T-helper 1 cell treated with Interleukin-12 subunit alpha and Interleukin-12 subunit beta and Interleukin-4 antibody, amounts not matched to agents 30 μg/mL and 1 μg/mL, for 36 hours (primary cell): Measurements from ENCODE around the gene PLA2G4E.

ENCODE experiments used
- H3K27ac Mint-ChIP-seq: one replicate; pipeline ENCODE4 v1.8.0; 2021; ENCODE audit warnings: mild to moderate bottlenecking, mixed read lengths
- H3K27me3 Mint-ChIP-seq: one replicate; pipeline ENCODE4 v1.8.0; 2021; ENCODE audit warnings: low read depth, mixed read lengths
- H3K36me3 Mint-ChIP-seq: one replicate; pipeline ENCODE4 v1.8.0; 2021; ENCODE audit warnings: low read depth, mixed read lengths
- H3K4me1 Mint-ChIP-seq: one replicate; pipeline ENCODE4 v1.8.0; 2021; ENCODE audit warnings: low read depth, mixed read lengths
- H3K4me3 Mint-ChIP-seq: one replicate; pipeline ENCODE4 v1.8.0; 2021; ENCODE audit warnings: mild to moderate bottlenecking, moderate library complexity, mixed read lengths
- H3K9me3 Mint-ChIP-seq: one replicate; pipeline ENCODE4 v1.8.0; 2021; ENCODE audit warnings: mixed read lengths

The PLA2G4E gene

DNA sequence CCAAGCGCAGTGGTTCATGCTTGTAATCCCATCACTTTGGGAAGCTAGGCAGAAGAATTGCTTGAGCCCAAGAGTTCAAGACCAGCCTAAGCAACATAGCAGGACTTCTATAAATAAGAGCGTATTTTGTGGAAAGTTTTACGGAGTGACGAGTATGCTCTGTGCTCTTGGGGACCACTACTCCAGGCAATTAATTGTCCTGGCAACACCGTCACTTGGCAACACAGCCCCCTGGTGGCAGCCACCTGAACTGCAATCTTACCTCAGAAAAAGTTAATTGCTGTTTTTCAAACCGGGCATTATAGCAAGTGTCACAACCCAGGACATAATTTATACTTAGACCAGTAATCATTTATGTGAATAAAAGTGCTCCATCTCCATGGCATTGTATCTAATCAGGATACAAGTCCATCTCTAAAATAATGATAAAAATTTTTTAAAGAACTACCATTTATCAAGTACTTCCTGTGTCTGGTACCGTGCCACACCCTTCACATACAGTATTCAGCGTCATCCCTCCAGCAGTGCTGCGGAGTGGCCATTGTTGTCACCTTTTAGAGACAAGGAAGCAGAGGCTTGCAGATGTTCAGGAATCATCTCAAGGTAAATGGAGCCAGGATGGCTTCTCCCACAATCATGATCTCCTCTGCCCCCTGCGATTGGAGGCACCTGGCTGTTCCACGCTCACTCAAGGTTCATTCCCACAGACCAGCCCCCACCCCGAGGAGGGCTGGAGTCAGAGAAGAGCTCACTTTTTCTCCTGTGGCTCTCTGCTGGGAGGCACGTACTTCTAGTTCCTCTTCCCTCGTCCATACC lies 39.0 kb upstream of the PLA2G4E start:
- Mint-ChIP-seq H3K27ac (no peak overlapping the region), H3K4me1 (peaks cover 11% of the 10 kb centered on the region), H3K36me3 (no peaks in the 10 kb centered on the region), H3K9me3 (no peaks in the 10 kb centered on the region), H3K4me3 (no peak overlapping the region), H3K27me3 (peaks cover 45% of the 10 kb centered on the region)

DNA sequence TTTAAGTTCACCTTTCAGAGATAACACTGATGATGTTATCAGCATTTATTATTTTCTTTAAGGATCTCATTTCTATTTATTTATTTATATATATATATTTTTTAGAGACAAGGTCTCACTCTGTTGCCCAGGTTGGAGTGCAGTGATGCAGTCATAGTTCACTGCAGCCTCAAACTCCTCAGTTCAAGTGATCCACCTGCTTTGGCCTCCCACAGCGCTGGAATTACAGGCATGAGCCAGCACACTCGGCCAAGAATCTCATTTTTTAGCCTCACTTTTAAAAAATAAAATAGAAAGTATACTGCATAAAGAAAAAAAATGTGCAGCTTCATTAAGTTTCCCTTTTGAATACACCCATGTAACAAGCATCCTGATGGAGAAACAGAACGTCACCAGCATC lies 37.9 kb upstream of the PLA2G4E start:
- Mint-ChIP-seq H3K27me3 (peaks cover 46% of the 10 kb centered on the region), H3K27ac (no peak overlapping the region), H3K4me3 (no peak overlapping the region), H3K36me3 (no peaks in the 10 kb centered on the region), H3K9me3 (no peaks in the 10 kb centered on the region), H3K4me1 (peaks cover 11% of the 10 kb centered on the region)

DNA sequence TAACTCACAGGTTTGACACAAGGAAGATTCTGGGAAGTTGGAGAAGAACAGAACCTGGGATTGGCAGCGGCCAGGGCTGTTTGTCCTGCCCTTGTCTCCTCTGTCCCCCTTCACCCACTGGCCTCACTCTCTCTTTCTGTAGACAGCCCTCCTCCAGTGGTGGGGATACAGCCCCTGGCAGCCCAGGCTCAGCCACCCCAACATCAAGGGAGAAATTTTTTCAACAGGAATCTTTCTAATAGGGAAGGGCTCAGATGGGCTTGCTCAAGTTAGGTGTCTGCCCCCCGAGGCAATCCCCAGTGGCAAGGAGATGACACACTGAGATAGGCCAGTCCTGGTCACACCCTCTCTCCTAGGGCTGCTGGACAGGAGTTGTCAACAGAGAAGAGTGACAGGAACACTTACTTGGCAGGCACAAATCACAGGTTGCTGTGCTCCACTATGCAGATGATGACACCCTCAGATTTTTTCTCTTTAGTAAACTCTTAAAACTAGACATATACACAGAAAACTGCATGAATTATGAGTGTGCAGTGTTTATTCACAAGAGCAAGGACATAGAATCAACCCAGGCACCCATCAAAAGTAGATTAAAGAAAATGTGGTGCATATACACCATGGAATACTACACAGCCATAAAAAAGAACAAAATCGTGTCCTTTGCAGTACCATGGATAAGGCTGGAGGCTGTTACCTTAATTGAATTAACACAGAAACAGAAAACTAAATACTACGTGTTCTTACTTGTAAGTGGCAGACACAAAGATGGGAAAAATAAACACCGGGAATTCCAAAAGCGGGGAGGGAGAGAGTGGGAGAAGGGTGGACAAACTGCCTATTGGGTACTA lies 37.2 kb upstream of the PLA2G4E start:
- H3K9me3 Mint-ChIP-seq, result no peaks in the 10 kb centered on the region
- no peak overlapping the region for H3K4me3 Mint-ChIP-seq
- no peaks in the 10 kb centered on the region for H3K36me3 Mint-ChIP-seq
- H3K27me3 Mint-ChIP-seq, result peaks cover 44% of the 10 kb centered on the region
- H3K4me1 Mint-ChIP-seq, result peaks cover 11% of the 10 kb centered on the region
- no peak overlapping the region for H3K27ac Mint-ChIP-seq

DNA sequence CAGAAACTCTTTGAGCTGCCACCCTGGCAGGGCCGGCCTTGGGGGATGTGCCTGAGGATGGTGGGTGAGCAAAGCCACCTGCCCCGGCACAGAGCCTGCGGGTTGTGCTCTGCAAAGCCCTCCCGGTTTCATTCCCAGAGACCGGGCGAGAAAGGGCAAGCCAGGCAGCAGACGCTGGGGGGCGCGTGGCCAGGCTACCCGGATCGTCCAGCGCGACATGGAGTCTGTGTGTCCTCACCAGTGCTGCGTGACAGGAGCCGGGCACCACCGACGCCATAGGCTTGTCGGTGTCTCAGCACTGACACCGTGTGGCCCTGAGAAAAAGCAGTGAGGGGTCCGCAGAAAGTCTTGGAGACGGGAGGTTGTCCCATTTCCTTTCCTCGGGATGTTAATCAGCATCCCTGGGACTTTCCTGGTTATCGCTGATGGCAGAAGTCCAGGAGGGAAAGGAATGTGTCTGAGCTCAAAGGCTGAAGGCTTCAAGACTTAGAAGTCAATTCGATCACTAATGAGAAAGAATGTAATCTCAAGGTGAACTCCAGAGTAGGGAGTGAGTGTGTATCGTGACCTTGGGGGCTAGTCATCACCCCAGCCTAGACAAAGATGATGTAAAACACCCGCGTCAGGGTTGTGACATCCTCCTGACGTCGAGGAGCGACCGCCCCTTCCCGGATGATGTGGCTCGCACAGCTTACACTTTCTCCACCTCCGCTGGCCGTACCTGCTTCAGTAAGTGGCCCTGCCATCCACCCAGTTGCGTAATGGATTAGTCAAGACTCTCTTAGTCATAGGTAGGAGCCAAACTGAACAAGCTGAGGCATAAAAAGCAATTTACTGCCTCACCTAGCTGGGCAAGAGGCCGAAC lies 36.3 kb upstream of the PLA2G4E start:
- no peaks in the 10 kb centered on the region for H3K36me3 Mint-ChIP-seq
- peaks cover 44% of the 10 kb centered on the region for H3K27me3 Mint-ChIP-seq
- H3K4me3 Mint-ChIP-seq, result peak overlapping the region; percentile 18
- H3K27ac Mint-ChIP-seq, result no peak overlapping the region
- H3K9me3 Mint-ChIP-seq, result no peaks in the 10 kb centered on the region
- H3K4me1 Mint-ChIP-seq, result peaks cover 11% of the 10 kb centered on the region

DNA sequence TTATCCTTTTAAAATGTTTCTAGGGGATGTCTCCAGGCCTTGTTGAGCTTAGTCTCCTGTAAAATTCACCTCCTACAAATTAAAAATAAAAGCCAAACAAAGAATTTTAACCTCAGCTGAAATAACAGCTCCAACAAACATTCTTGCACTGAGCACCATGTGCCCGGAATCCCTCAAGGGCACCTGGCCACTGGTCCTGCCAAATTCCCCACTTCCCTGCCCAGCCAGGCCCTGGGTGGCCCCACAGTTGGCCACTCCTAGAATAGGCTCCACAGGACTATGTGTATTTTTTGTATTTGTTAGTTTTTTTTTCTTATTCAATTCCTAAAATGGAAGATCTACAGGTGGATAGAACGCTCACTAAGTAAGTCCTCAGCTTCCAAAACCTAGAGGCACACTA lies 33.1 kb upstream of the PLA2G4E start:
- peaks cover 50% of the 10 kb centered on the region for H3K27me3 Mint-ChIP-seq
- no peaks in the 10 kb centered on the region for H3K36me3 Mint-ChIP-seq
- no peaks in the 10 kb centered on the region for H3K9me3 Mint-ChIP-seq
- no peak overlapping the region for H3K27ac Mint-ChIP-seq
- H3K4me1 Mint-ChIP-seq, result peaks cover 11% of the 10 kb centered on the region
- no peak overlapping the region for H3K4me3 Mint-ChIP-seq

DNA sequence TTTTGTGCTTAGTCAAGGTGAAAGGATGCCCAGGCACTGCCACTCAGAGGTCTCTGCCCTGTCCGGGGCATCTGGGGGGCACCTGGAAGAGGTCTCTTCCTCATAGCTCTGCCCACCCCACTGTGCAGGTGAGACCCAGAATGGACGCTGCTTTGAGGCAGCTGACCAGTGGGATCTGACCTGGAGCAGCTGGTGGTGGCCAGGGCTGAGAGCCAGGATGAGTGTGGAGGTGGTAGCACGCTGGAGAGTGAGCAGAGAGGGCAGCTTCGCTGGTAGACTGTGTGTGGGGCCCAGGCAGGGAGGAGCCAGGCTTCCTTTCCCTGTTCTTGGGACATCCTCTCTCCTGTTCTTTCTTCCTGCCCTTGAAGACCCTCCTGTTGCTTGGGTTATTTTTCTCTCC lies 32.2 kb upstream of the PLA2G4E start:
- Mint-ChIP-seq H3K4me1 (peaks cover 11% of the 10 kb centered on the region), H3K4me3 (no peak overlapping the region), H3K36me3 (no peaks in the 10 kb centered on the region), H3K27ac (no peak overlapping the region), H3K27me3 (peaks cover 46% of the 10 kb centered on the region), H3K9me3 (no peaks in the 10 kb centered on the region)

DNA sequence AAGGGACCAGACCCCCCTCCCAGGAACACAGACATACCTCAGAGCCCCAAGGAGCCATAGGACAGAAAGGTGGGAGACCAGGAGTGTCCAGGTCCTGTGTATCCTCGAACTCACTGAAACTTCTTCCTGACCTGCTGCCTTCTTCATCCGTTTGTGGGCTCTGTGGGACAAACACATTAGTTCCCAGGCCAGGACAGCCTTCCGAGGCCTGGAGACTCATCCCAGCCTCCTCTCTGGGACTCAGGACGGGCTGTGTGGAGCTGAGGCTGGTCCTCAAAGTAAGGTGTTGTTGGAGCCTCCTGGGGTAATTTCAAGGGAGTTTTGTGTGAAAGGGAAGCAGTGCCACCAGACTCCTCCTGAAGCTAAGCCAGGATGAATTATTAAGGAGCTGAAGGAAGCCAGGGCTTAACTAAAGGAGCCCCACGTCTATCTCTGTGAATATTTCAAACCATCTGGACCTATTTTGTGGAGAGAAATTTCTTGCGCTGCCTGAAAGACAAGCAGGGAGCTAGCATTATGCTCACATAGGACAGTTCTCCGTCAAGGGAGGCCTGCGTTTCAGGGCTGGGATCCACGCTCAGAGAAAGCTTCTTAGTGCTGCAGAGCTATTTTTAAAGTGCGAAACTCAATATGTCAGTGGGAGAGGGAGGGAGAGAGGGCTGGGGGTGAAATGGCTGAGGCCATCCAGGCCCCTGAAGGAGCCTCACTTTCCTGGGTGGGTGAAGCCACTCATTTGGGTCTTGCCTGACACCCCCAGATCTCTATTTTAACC lies 29.8 kb upstream of the PLA2G4E start:
- H3K9me3 Mint-ChIP-seq, result no peaks in the 10 kb centered on the region
- peaks cover 24% of the 10 kb centered on the region for H3K27me3 Mint-ChIP-seq
- no peak overlapping the region for H3K4me3 Mint-ChIP-seq
- no peak overlapping the region for H3K27ac Mint-ChIP-seq
- H3K36me3 Mint-ChIP-seq, result no peaks in the 10 kb centered on the region
- no peaks in the 10 kb centered on the region for H3K4me1 Mint-ChIP-seq

DNA sequence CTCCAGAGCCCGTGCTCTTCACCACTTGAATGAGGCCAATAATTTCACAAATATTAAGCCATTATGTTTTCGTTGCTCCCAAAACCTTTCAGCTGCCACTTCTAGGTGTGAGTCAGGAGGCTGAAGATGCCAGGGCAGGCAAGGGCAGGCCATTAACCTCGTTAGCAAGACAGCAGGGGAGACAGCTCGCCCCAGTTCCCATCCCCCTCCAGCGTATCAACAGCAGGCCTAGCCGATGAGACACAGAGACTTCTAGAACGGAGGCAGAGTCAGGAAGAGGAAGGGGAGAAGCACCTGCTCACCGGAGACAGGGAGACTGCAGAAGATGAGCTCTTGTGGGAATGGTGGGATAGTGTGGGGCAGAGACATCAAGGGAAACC lies 28.0 kb upstream of the PLA2G4E start:
- no peak overlapping the region for H3K27ac Mint-ChIP-seq
- H3K36me3 Mint-ChIP-seq, result no peaks in the 10 kb centered on the region
- peaks cover 5% of the 10 kb centered on the region for H3K4me1 Mint-ChIP-seq
- no peaks in the 10 kb centered on the region for H3K9me3 Mint-ChIP-seq
- H3K27me3 Mint-ChIP-seq, result peaks cover 15% of the 10 kb centered on the region
- H3K4me3 Mint-ChIP-seq, result no peak overlapping the region

DNA sequence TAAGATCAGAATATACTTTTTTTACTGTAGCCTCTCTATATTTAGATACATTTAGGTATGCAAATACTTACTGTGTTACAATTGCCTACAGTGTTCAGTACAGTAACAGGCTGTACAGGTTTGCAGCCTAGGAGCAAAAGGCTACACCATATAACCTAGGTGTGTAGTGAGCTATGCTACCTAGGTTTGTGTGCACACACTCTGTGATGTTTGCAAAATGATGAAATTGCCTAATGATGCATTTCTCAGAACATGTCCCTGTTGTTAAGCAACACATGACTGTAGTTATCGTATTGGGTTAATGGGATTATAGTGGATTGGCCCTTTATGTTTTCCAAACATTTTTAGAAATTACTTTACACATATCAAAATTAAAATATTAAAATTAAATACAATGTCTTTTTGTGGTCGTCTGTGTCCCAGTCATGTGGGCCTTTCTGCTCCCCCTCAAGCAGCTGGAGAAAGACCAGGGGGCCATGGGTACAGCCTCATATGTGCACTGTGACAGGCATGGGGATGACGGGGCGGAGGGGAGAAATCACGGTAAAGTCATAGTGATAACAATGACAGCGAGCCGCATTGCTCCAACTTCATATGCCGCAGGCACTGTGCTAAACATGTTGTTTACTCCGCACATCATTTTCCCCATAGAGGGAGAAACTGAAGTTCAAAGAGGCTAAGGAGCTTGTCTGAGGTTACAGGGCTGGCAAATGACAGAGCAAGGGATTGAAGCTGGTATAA lies 27.4 kb upstream of the PLA2G4E start:
- Mint-ChIP-seq H3K27ac (no peak overlapping the region), H3K36me3 (no peaks in the 10 kb centered on the region), H3K4me3 (no peak overlapping the region), H3K9me3 (no peaks in the 10 kb centered on the region), H3K27me3 (peaks cover 11% of the 10 kb centered on the region), H3K4me1 (peaks cover 5% of the 10 kb centered on the region)

- H3K4me3 Mint-ChIP-seq, result no peak overlapping the region
- H3K36me3 Mint-ChIP-seq, result no peaks in the 10 kb centered on the region
- H3K9me3 Mint-ChIP-seq, result no peaks in the 10 kb centered on the region
- H3K4me1 Mint-ChIP-seq, result peaks cover 5% of the 10 kb centered on the region
- H3K27me3 Mint-ChIP-seq, result peaks cover 12% of the 10 kb centered on the region
- no peak overlapping the region for H3K27ac Mint-ChIP-seq
These were observed 25.8 kb upstream of the PLA2G4E start for GRCh38 chr15:42046597-42046996.

GRCh38 chr15:42045211-42045615 lies 24.4 kb upstream of the PLA2G4E start:
- Mint-ChIP-seq H3K36me3 (no peaks in the 10 kb centered on the region), H3K4me3 (no peak overlapping the region), H3K27me3 (peaks cover 9% of the 10 kb centered on the region), H3K27ac (no peak overlapping the region), H3K9me3 (no peaks in the 10 kb centered on the region), H3K4me1 (peaks cover 5% of the 10 kb centered on the region)

GRCh38 chr15:42042602-42043400 lies 22.0 kb upstream of the PLA2G4E start:
- H3K27me3 Mint-ChIP-seq, result peaks cover 5% of the 10 kb centered on the region
- peaks cover 5% of the 10 kb centered on the region for H3K4me1 Mint-ChIP-seq
- H3K36me3 Mint-ChIP-seq, result no peaks in the 10 kb centered on the region
- H3K9me3 Mint-ChIP-seq, result no peaks in the 10 kb centered on the region
- H3K27ac Mint-ChIP-seq, result no peak overlapping the region
- H3K4me3 Mint-ChIP-seq, result no peak overlapping the region

DNA sequence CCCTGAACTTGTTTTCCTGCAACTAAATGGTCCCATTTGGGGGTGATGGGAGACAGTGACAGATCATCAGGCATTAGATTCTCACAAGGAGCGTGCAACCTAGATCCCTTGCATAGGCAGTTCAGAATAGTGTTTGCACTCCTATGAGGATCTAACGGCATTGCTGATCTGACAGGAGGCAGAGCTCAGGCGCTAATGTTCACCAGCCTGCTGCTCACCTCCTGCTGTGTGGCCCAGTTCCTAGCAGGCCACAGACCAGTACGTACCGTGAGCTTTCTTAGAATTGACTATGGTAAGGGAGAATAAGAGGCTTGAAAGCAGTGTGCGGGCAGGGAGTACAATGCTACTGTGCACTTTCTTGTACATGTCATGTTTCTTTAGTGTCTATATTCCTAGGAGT lies 17.6 kb upstream of the PLA2G4E start:
- Mint-ChIP-seq H3K4me1 (peaks cover 5% of the 10 kb centered on the region), H3K27me3 (peaks cover 5% of the 10 kb centered on the region), H3K36me3 (no peaks in the 10 kb centered on the region), H3K27ac (no peak overlapping the region), H3K4me3 (no peak overlapping the region), H3K9me3 (no peaks in the 10 kb centered on the region)
